Heart right ventricle (tissue), 16 donors: ENCODE data around the gene NSF. TPM values are rescaled to one million over a fixed set of nuclear protein-coding genes. Genes with fewer than 3 reads are reported as not detected.

ENCODE experiments used
- ATAC-seq, 8 donors: fragments of 200-7000 bp; cut with Tn5 transposase; one replicate each; pipeline ENCODE4 v1.9.1; 2020; ENCODE audit warnings: mild to moderate bottlenecking in 8 of 8, moderate library complexity in 8 of 8, moderate number of reproducible peaks in 1 of 8
- DNase-seq, 2 donors: peaks; one replicate each; pipeline ENCODE4 v3.0.0-alpha.2; 2020
- H3K27ac ChIP-seq, 10 donors: fragments of 200-600 bp; sonication (generic) in 2 of 10; one replicate each; pipeline versions ENCODE4 v1.5.0 to v1.8.0; 2020 to 2022; ENCODE audit warnings: mild to moderate bottlenecking in 3 of 10
- H3K27me3 ChIP-seq, 7 donors: fragments of 200-600 bp; one replicate each; pipeline ENCODE4 v1.8.0; 2021 to 2022; ENCODE audit warnings: mild to moderate bottlenecking in 2 of 7
- H3K36me3 ChIP-seq, 9 donors: fragments of 200-600 bp; sonication (generic) in 1 of 9; one replicate each; pipeline versions ENCODE4 v1.5.0 to v1.8.0; 2020 to 2022; ENCODE audit warnings: mild to moderate bottlenecking in 2 of 9
- H3K4me1 ChIP-seq, 9 donors: fragments of 200-600 bp; sonication (generic) in 1 of 9; one replicate each; pipeline versions ENCODE4 v1.5.0 to v1.8.0; 2020 to 2022; ENCODE audit warnings: mild to moderate bottlenecking in 4 of 9
- H3K4me3 ChIP-seq, 10 donors: fragments of 200-600 bp; sonication (generic) in 2 of 10; one replicate each; pipeline versions ENCODE4 v1.5.0 to v1.8.0; 2020 to 2022; ENCODE audit warnings: mild to moderate bottlenecking in 7 of 10, moderate library complexity in 2 of 10
- H3K9me3 ChIP-seq, 11 donors: fragments of 200-600 bp in 10 of 11; sonication (generic) in 2 of 11; one replicate each; pipeline versions ENCODE4 v1.5.0 to v1.8.0; 2013 to 2022; ENCODE audit warnings: mild to moderate bottlenecking in 2 of 11, control low read depth in 1 of 11, moderate library complexity in 1 of 11
- CTCF ChIP-seq, 9 donors: fragments of 200-600 bp; sonication (generic) in 2 of 9; IDR thresholded peaks; one replicate each; pipeline versions ENCODE4 v1.5.0 to v1.8.0; 2021 to 2022; ENCODE audit warnings: antibody characterized with exemption in 9 of 9, mild to moderate bottlenecking in 5 of 9, moderate library complexity in 1 of 9
- WGBS, 2 donors: extraction: QIAGEN DNeasy Blood & Tissue Kit; methylation state at CpG; one replicate each; pipeline ENCODE4 v1.1.7; 2013; ENCODE audit warnings: inconsistent platforms in 1 of 2; 5-methylcytosine and 5-hydroxymethylcytosine counted together
- intact Hi-C, 10 donors: fragments of 100-400 bp; cut with DNase I; formaldehyde crosslinking; loops; one replicate each; pipeline versions ENCODE4 v1.11.1 to v1.14.2; 2022
- polyA plus RNA-seq, 2 donors: library from polyadenylated mRNA; stranded (reverse); fragments of 200-250 nt; gene quantifications; one replicate each; pipeline ENCODE4 v1.2.3, GENCODE V29; 2013
- total RNA-seq, 10 donors: library from RNA; stranded (reverse); fragmentation: NEBNext Ultra II Directional in 3 of 10; extraction: Animal tissue kit (Norgen Biotek cat#: 25700) in 3 of 10; gene quantifications; one replicate each; pipeline versions ENCODE4 v1.2.1 to v1.2.4, GENCODE V29; 2021 to 2023
- donor health status: Arrhythmogenic right ventricular cardiomyopathy.
- donor health status: ischemic (EF 13 %, LVEDD 7.1; RV severe dilation, severe dysfunction).
- donor health status: healthy with polysubstance abuse.
- donor health status: DM: no; HTN: yes; CAD: no.
- donor health status: DM: no; HTN: no; CAD: no.
- donor health status: ischemic (EF 25% LVEDD 6.9; RV normal size, moderate dysfunction).
- donor health status: ischemic (EF 25% LVEDD 5.7; RV mildly dilated, moderate dysfunction).
- donor health status: healthy.
- donor health status: DM: yes; HTN: yes; CAD: no.
- donor health status: Ischemic cardiomyopathy.
- donor health status: ischemic (EF 35%, LVEDD 5.7; RV mildly dilated, moderate dysfunction).
- donor health status: nonischemic (EF 11% LVEDD 7.7; RV severe dilation, severe dysfunction).
- donor health status: DM: yes; HTN: yes; CAD: no.
- donor health status: PGD.
- donor health status: ischemic (EF 29% LVEDD 5.4; RV normal size, mild dysfunction).
- donor health status: nonischemic (EF 23%, LVEDD 6.1; RV moderate dilation, normal function).

The NSF gene
- total and polyA plus RNA-seq, 12 donors = 4.5 to 28.0 (median 19.6) TPM

DNA sequence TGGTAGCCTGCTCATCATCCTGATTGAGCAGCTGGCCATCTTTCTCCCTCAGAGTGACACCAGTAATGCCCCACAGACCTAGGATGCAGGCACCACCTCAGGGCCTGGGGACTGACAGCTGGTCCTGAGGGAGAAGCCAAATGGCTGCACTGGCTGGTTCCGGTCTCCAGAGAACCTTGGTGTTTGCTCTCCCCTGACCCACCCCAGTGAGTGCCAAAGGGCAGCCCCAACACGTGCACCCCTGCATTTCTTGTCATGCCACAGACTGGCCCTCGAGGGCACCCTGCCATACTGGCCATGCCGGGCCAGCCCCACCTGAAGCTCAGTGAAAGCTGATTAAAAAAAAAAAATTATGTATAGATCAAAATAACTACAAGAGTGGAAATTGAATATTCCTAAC is 127.5 kb downstream of the NSF start:
- DNase-seq (no peak), ATAC-seq (no peak)
- Histone ChIP-seq H3K27ac (no peak overlapping the region), H3K36me3 (peaks cover 0 to 61% (median 12%) of the 10 kb centered on the region in 9 donors), H3K4me1 (peaks cover 0 to 15% (median 10%) of the 10 kb centered on the region in 9 donors), H3K4me3 (no peak overlapping the region), H3K9me3 (no peaks in the 10 kb centered on the region), H3K27me3 (no peaks in the 10 kb centered on the region)
- intact Hi-C loops = no loop called here
- WGBS, 2 donors = 95% methylated on average over 4 of the region's 4 CpGs
- TF ChIP-seq CTCF (IDR thresholded peaks at IDR 0.05) = no peak

DNA sequence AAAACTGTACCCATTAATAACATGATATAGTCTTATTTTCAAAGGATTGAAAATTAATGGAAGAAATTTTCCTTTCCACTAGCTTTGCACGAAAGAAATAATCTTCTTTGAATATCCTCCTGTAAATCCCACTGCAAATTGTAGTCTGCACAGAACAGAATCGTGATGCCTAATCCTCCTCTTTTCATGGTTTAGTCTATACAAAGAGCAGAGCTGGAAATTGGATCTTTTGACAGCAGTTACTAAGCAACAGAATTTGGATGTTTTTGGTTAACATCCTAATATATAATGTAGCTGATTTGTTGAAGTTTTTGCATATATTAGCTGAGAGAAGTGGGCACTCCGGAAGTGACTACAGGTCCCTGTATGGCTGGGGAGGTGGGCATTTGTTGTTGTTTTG is 129.4 kb downstream of the NSF start:
- Histone ChIP-seq H3K9me3 (no peaks in the 10 kb centered on the region), H3K27ac (no peak overlapping the region), H3K36me3 (peaks cover 0 to 55% (median 9%) of the 10 kb centered on the region in 9 donors), H3K27me3 (no peaks in the 10 kb centered on the region), H3K4me1 (peaks cover 0 to 15% (median 10%) of the 10 kb centered on the region in 9 donors), H3K4me3 (no peak overlapping the region)
- no peak for TF ChIP-seq CTCF (IDR thresholded peaks at IDR 0.05)
- DNase-seq = no peak
- intact Hi-C loops = loop anchor here in 2 of 10 donors (10.0 kb wide), 2 partner anchors 75 to 95 kb away; partner anchors contain the start of gene WNT3 (in 1 of the 2)
- ATAC-seq = no peak
- 52 to 66% methylated on average over 3 of the region's 3 CpGs for WGBS, 2 donors

DNA sequence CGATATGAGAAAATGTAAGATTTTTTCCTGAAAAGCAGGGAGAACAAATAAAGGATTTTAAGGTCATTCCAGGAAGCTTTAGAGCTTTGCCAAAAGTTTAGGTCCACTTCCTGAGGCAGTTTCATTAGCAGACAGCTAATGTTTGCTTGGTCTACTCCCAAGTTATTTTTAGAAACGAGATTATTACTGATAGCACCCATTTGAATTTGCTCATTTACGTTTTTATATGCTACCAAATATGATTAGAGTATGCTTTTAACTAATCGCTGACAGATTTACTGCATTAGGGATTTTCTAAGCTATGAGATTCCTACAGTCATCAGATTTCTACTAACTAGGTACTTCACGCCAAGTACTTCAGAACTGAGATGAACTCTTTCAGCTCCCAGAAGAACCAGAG is 129.9 kb downstream of the NSF start:
- no peak overlapping the region for H3K4me3 ChIP-seq
- H3K9me3 ChIP-seq = no peaks in the 10 kb centered on the region
- intact Hi-C loops = loop anchor here in 2 of 10 donors (10.0 kb wide), 2 partner anchors 74 to 94 kb away; partner anchors contain the start of gene WNT3 (in 1 of the 2)
- H3K4me1 ChIP-seq = peaks cover 0 to 15% (median 10%) of the 10 kb centered on the region in 9 donors
- 35 to 37% methylated on average over 5 of the region's 5 CpGs for WGBS, 2 donors
- ATAC-seq = no peak
- H3K27ac ChIP-seq = no peak overlapping the region
- H3K36me3 ChIP-seq = peaks cover 0 to 54% (median 9%) of the 10 kb centered on the region in 9 donors
- no peak for DNase-seq
- no peak for TF ChIP-seq CTCF (IDR thresholded peaks at IDR 0.05)
- H3K27me3 ChIP-seq = no peaks in the 10 kb centered on the region

GRCh38 chr17:46722662-46723285 is 132.3 kb downstream of the NSF start:
- intact Hi-C loops = loop anchor here in 2 of 10 donors (10.0 kb wide), 2 partner anchors 72 to 92 kb away; partner anchors contain the start of gene WNT3 (in 1 of the 2)

More at GRCh38 chr17:46722662-46723285, 132.3 kb downstream of the NSF start:
- no peaks in the 10 kb centered on the region for H3K9me3 ChIP-seq
- TF ChIP-seq CTCF (IDR thresholded peaks at IDR 0.05) = no peak
- ATAC-seq (no peak), DNase-seq (no peak)
- no peak overlapping the region for H3K4me3 ChIP-seq
- peaks cover 0 to 54% (median 0%) of the 10 kb centered on the region in 9 donors for H3K36me3 ChIP-seq
- no peaks in the 10 kb centered on the region for H3K27me3 ChIP-seq
- H3K4me1 ChIP-seq = peaks cover 0 to 15% (median 10%) of the 10 kb centered on the region in 9 donors
- 67 to 82% methylated on average over 7 of the region's 7 CpGs for WGBS, 2 donors
- H3K27ac ChIP-seq = no peak overlapping the region
